Measurements from ENCODE around the gene ADAMTS8. TPM values are rescaled to one million over a fixed set of nuclear protein-coding genes. Genes with fewer than 3 reads are reported as not detected.

ADAMTS8 gene
- total RNA-seq, 2 donors from 2014 or later = 1.00 to 4.0 TPM

DNA sequence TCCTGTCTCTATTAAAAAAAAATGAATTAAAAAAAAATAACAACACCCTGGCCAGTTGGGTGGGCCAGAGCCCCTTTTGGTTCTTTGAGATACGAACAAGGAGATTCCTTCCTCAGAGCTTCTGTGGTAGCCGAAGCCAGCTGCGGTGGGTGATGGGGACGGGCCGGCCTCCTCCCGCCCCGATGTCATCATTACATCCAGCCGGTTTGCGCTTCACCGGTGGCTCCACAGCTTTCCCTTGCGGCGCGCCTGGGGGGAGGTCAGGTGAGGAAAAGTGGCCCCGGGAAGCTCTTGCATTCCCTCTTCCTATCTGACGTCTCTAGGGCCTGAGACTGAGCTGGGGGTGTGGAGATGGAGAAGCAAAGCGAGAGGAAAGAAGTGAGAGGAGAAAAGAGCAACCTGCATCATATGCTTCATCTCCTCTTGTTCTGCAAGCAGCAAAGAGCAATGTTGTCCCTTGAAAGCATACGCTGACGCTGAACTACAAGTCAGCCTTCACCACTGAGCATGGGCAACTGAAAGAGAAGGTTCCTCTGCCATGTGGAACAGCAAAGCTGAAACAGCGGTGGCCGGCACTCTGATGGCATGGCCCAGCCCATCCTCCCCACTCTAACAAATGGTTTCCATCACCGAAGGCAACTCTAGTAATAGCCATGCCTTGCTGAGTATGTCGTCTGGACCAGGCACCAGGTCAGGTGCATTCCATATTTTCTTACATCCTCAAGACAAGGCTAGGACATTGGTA, 6.0 kb downstream of the ADAMTS8 start:
- Mint-ChIP-seq H3K27me3 (ENCODE audit: insufficient read depth) (peaks cover 22% of the 10 kb centered on the region), H3K4me1 (peaks cover 58% of the 10 kb centered on the region)
- WGBS, 2 experiments (ENCODE audit: insufficient coverage in 1 of 2, insufficient read length in 1 of 2) = 95 to 96% methylated on average over 9 to 22 of the region's 22 CpGs

DNA sequence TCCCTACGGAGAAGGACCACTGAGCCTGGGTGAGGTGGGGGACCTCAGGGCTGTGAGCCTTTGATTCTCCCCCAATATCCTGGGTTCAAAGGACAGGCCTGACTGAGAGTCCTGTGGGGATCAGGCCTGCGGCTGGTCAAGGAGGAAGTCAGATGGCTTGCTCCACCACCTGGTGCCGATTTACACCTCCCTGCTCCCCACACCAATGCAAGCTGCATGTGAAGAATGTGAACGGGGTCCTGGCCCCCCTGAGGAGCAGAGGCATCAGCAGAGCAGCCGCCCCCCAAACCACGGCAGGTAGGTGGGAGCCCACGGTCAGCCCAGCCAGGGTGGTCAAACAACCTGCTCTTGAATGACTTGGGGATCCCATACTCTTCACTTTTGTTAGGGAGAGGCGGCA, 6.7 kb downstream of the ADAMTS8 start:
- H3K27me3 Mint-ChIP-seq (ENCODE audit: insufficient read depth) = peaks cover 14% of the 10 kb centered on the region
- peaks cover 51% of the 10 kb centered on the region for H3K4me1 Mint-ChIP-seq
- no peak for DNase-seq
- H3K9ac ChIP-seq (ENCODE audit: extremely low read depth, low read length, poor library complexity, severe bottlenecking) = no peak overlapping the region
- H3K36me3 Mint-ChIP-seq (ENCODE audit: low read depth) = no peaks in the 10 kb centered on the region
- no peak overlapping the region for H3K27ac Mint-ChIP-seq
- 95 to 100% methylated on average over 7 to 8 of the region's 8 CpGs for WGBS, 2 experiments (ENCODE audit: insufficient coverage in 1 of 2, insufficient read length in 1 of 2)
- H3K36me3 ChIP-seq (ENCODE audit: control insufficient read depth, insufficient read depth, low read length) = no peaks in the 10 kb centered on the region
- peaks cover 17% of the 10 kb centered on the region for H3K4me1 ChIP-seq (ENCODE audit: control insufficient read depth, insufficient read depth, low read length)
- no peak overlapping the region for H3K27ac ChIP-seq (ENCODE audit: low read depth, low read length)
- peaks cover 9% of the 10 kb centered on the region for H3K27me3 ChIP-seq (ENCODE audit: control insufficient read depth, insufficient read depth, low read length, poor library complexity, severe bottlenecking)
- H3K9me3 ChIP-seq (ENCODE audit: control insufficient read depth, low read length) = no peaks in the 10 kb centered on the region
- H3K4me3 Mint-ChIP-seq = no peak overlapping the region
- TF ChIP-seq, protein P1, sequence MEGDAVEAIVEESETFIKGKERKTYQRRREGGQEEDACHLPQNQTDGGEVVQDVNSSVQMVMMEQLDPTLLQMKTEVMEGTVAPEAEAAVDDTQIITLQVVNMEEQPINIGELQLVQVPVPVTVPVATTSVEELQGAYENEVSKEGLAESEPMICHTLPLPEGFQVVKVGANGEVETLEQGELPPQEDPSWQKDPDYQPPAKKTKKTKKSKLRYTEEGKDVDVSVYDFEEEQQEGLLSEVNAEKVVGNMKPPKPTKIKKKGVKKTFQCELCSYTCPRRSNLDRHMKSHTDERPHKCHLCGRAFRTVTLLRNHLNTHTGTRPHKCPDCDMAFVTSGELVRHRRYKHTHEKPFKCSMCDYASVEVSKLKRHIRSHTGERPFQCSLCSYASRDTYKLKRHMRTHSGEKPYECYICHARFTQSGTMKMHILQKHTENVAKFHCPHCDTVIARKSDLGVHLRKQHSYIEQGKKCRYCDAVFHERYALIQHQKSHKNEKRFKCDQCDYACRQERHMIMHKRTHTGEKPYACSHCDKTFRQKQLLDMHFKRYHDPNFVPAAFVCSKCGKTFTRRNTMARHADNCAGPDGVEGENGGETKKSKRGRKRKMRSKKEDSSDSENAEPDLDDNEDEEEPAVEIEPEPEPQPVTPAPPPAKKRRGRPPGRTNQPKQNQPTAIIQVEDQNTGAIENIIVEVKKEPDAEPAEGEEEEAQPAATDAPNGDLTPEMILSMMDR (conservative IDR thresholded peaks at IDR 0.05) = no peak
- no peak overlapping the region for H3K4me3 ChIP-seq (ENCODE audit: low read length)
- no peaks in the 10 kb centered on the region for H3K9me3 Mint-ChIP-seq

More for the DNA sequence above, 6.0 kb downstream of the ADAMTS8 start:
- Histone ChIP-seq H3K27ac (ENCODE audit: low read depth, low read length) (no peak overlapping the region), H3K27me3 (ENCODE audit: control insufficient read depth, insufficient read depth, low read length, poor library complexity, severe bottlenecking) (peaks cover 16% of the 10 kb centered on the region), H3K4me3 (ENCODE audit: low read length) (no peak overlapping the region), H3K4me1 (ENCODE audit: control insufficient read depth, insufficient read depth, low read length) (peaks cover 17% of the 10 kb centered on the region), H3K36me3 (ENCODE audit: control insufficient read depth, insufficient read depth, low read length) (no peaks in the 10 kb centered on the region), H3K9me3 (ENCODE audit: control insufficient read depth, low read length) (no peaks in the 10 kb centered on the region), H3K9ac (ENCODE audit: extremely low read depth, low read length, poor library complexity, severe bottlenecking) (no peak overlapping the region)
- Mint-ChIP-seq H3K27ac (no peak overlapping the region), H3K4me3 (no peak overlapping the region), H3K36me3 (ENCODE audit: low read depth) (no peaks in the 10 kb centered on the region), H3K9me3 (no peaks in the 10 kb centered on the region)
- TF ChIP-seq, protein P1 (conservative IDR thresholded peaks at IDR 0.05) = no peak
- DNase-seq = no peak

DNA sequence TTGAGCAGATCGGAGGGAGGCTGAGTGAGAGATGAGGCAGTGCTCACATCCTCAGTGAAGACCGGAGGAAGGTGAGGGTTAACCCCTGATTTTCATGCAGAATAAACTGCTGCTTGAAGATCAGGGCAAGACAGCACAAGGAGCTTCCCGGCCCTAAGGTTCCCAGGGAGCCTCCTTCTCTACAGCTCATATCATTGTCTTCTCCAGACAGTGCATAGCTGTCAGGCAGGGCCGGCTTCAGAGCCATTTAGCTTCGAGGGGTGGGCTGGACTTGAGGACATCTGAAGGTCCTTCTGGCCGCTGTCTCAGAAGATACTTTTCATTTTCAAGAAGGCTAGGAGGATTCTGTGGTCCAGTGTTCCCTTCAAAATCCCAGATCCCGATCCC, 7.2 kb downstream of the ADAMTS8 start:
- H3K9me3 ChIP-seq (ENCODE audit: control insufficient read depth, low read length) = no peaks in the 10 kb centered on the region
- H3K4me3 ChIP-seq (ENCODE audit: low read length) = no peak overlapping the region
- Mint-ChIP-seq H3K9me3 (no peaks in the 10 kb centered on the region), H3K36me3 (ENCODE audit: low read depth) (no peaks in the 10 kb centered on the region), H3K4me1 (peaks cover 46% of the 10 kb centered on the region), H3K27ac (no peak overlapping the region), H3K4me3 (no peak overlapping the region), H3K27me3 (ENCODE audit: insufficient read depth) (peaks cover 9% of the 10 kb centered on the region)
- no peaks in the 10 kb centered on the region for H3K36me3 ChIP-seq (ENCODE audit: control insufficient read depth, insufficient read depth, low read length)
- H3K4me1 ChIP-seq (ENCODE audit: control insufficient read depth, insufficient read depth, low read length) = peaks cover 17% of the 10 kb centered on the region
- H3K27ac ChIP-seq (ENCODE audit: low read depth, low read length) = no peak overlapping the region
- no peak overlapping the region for H3K9ac ChIP-seq (ENCODE audit: extremely low read depth, low read length, poor library complexity, severe bottlenecking)
- TF ChIP-seq, protein P1 (conservative IDR thresholded peaks at IDR 0.05) = no peak
- 86 to 95% methylated on average over 5 to 7 of the region's 7 CpGs for WGBS, 2 experiments (ENCODE audit: insufficient coverage in 1 of 2, insufficient read length in 1 of 2)
- peaks cover 4% of the 10 kb centered on the region for H3K27me3 ChIP-seq (ENCODE audit: control insufficient read depth, insufficient read depth, low read length, poor library complexity, severe bottlenecking)
- no peak for DNase-seq
